Lower leg skin (tissue), 3 donors: ENCODE measurements around the gene ZBTB40.

Source experiments
- CTCF ChIP-seq, 3 donors: fragments of 450-650 bp; IDR thresholded peaks; one replicate each; pipeline ENCODE4 v1.5.1; 2016; ENCODE audit warnings: antibody characterized with exemption in 3 of 3, mild to moderate bottlenecking in 3 of 3, moderate library complexity in 2 of 3
- POLR2A ChIP-seq, 2 donors: fragments of 450-650 bp; IDR thresholded peaks; one replicate each; pipeline ENCODE4 v1.6.1; 2016 to 2017; ENCODE audit warnings: antibody characterized with exemption in 2 of 2, mild to moderate bottlenecking in 1 of 2, moderate library complexity in 1 of 2

DNA sequence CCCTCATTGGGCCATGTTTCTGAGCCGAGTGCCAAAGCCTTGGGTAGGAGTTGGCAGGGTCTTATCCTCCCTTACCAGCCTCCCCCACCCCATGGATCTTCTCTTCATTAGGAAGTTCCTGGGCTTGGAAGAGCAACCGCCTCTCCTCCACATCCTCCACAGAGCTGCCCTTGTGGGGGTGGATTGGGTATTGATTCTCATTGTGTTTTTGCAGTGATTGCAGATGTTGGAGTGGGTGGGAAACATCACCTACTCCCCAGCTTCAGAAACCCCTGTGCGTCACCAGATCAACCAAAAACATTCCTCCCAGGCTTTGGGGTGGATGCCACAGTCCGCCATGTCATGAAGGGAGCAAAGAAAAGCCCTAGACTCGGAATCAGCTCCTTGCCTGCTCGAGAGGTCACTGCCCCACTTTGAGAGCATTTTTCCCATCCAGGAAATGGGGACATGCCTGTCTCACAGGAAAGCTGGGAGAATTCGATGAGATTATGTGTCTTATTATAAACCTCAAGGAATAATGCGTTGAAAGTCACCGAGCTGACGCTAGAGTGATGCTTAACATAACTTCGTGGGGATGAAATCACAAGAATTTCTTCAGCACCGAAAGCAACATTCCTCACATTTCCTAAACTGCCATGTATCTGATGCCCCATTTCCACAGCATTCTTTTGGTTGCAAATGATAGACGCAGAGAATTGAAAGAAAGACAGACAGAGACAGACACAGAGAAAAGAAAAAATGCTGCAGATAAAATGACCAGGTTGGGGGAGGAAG is 44.7 kb upstream of the ZBTB40 start:
- TF ChIP-seq CTCF (IDR thresholded peaks at IDR 0.05) = no peak
- TF ChIP-seq POLR2A (IDR thresholded peaks at IDR 0.05) = no peak
